ENCODE results near the gene SEMA3A.

DNA sequence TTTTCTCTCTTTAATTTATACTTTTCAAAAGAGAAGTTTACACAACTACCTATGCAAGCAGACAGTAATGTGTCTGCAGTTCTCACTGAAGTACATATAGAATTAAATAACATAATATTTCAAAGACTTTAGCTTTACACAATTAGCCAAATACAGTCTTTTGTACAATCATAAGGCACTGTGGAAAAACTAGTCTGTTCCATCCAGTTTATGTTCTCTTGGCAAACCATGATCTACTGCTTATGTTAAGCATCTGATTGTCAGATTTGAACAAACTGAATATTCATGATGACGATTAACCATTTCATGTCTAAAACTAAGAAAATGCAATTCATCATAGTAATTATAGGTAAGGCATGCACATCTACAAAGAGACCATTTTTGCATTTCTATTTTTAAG is 842 bp downstream of the SEMA3A start:
- TF ChIP-seq, protein P1, sequence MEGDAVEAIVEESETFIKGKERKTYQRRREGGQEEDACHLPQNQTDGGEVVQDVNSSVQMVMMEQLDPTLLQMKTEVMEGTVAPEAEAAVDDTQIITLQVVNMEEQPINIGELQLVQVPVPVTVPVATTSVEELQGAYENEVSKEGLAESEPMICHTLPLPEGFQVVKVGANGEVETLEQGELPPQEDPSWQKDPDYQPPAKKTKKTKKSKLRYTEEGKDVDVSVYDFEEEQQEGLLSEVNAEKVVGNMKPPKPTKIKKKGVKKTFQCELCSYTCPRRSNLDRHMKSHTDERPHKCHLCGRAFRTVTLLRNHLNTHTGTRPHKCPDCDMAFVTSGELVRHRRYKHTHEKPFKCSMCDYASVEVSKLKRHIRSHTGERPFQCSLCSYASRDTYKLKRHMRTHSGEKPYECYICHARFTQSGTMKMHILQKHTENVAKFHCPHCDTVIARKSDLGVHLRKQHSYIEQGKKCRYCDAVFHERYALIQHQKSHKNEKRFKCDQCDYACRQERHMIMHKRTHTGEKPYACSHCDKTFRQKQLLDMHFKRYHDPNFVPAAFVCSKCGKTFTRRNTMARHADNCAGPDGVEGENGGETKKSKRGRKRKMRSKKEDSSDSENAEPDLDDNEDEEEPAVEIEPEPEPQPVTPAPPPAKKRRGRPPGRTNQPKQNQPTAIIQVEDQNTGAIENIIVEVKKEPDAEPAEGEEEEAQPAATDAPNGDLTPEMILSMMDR (conservative IDR thresholded peaks at IDR 0.05 in 1 of 2, IDR thresholded peaks at IDR 0.05 in 1 of 2; ENCODE audit: low read depth in 1 of 2, low read length in 2 of 2) = no peak
- no peak for TF ChIP-seq EZH2 (IDR thresholded peaks at IDR 0.05; ENCODE audit: low read length, missing control alignments)
